Measurements from ENCODE around the gene CCL22.

GRCh38 chr16:57394444-57394843 is 35.9 kb downstream of the CCL22 start:
- TF ChIP-seq CTCF (IDR thresholded peaks at IDR 0.05), result no peak
- TF ChIP-seq POLR2A (IDR thresholded peaks at IDR 0.05), result no peak
